WTC11 (cell line): Measurements from ENCODE around the gene RPL10A. TPM values are rescaled to one million over a fixed set of nuclear protein-coding genes. Genes with fewer than 3 reads are reported as not detected.

Experiments used
- ATAC-seq: fragments of 200-7000 bp; cut with Tn5 transposase; 2 replicates; pipeline ENCODE4 v1.10.0; 2021; ENCODE audit warnings: mild to moderate bottlenecking, moderate library complexity
- CTCF ChIA-PET: fragments of 300-600 bp; sonication (Branson Sonifier 250); formaldehyde crosslinking; loops from one replicate; lab custom pipeline; 2021; ENCODE audit warnings: antibody characterized with exemption; lab: Charles Lee
- POLR2A ChIA-PET: fragments of 350-600 bp; sonication (Branson Sonifier 250); formaldehyde crosslinking; loops from one replicate; lab custom pipeline; 2021; ENCODE audit warnings: antibody characterized with exemption; lab: Charles Lee
- DNase-seq: peaks from one replicate; pipeline ENCODE4 v3.0.0; 2021; ENCODE audit warnings: low spot score
- H3K27ac Mint-ChIP-seq: 2 replicates; pipeline ENCODE4 v1.8.0; 2021; ENCODE audit warnings: mixed read lengths
- H3K27me3 Mint-ChIP-seq: 2 replicates; pipeline ENCODE4 v1.8.0; 2021; ENCODE audit warnings: low read depth, mild to moderate bottlenecking, moderate library complexity, mixed read lengths
- H3K36me3 Mint-ChIP-seq: 2 replicates; pipeline ENCODE4 v1.8.0; 2021; ENCODE audit warnings: mixed read lengths
- H3K4me1 Mint-ChIP-seq: 2 replicates; pipeline ENCODE4 v1.8.0; 2022; ENCODE audit warnings: mixed read lengths
- H3K4me3 Mint-ChIP-seq: 2 replicates; pipeline ENCODE4 v1.8.0; 2021; ENCODE audit warnings: mild to moderate bottlenecking, moderate library complexity, mixed read lengths
- H3K9me3 Mint-ChIP-seq: 2 replicates; pipeline ENCODE4 v1.8.0; 2021; ENCODE audit warnings: mixed read lengths
- AFF4 ChIP-seq: sonication (generic); formaldehyde crosslinking; IDR thresholded peaks from 2 replicates; pipeline ENCODE4 v1.8.1; 2023; ENCODE audit warnings: mild to moderate bottlenecking, missing genetic modification reagents, borderline replicate concordance
- ESRRA ChIP-seq: sonication (generic); formaldehyde crosslinking; IDR thresholded peaks from 2 replicates; pipeline ENCODE4 v1.8.1; 2022; ENCODE audit warnings: mild to moderate bottlenecking, missing genetic modification reagents, borderline replicate concordance
- FOXJ3 ChIP-seq: sonication (generic); formaldehyde crosslinking; IDR thresholded peaks from 2 replicates; pipeline ENCODE4 v1.9.0; 2021; ENCODE audit warnings: missing genetic modification reagents, mild to moderate bottlenecking, borderline replicate concordance
- GTF2I ChIP-seq: fragments of 250-450 bp; sonication (Bioruptor Pico); conservative IDR thresholded peaks from 2 replicates; pipeline ENCODE4 v1.4.0; 2021; ENCODE audit warnings: mild to moderate bottlenecking
- NFATC4 ChIP-seq: fragments of 250-450 bp; sonication (Bioruptor Pico); IDR thresholded peaks from 2 replicates; pipeline ENCODE4 v1.9.0; 2021; ENCODE audit warnings: mild to moderate bottlenecking
- NFE2L1 ChIP-seq: sonication (generic); formaldehyde crosslinking; IDR thresholded peaks from 2 replicates; pipeline ENCODE4 v1.8.1; 2023; ENCODE audit warnings: missing genetic modification reagents
- NR2C2 ChIP-seq: sonication (generic); formaldehyde crosslinking; IDR thresholded peaks from 2 replicates; pipeline ENCODE4 v1.8.0; 2022; ENCODE audit warnings: mild to moderate bottlenecking, missing genetic modification reagents
- PREB ChIP-seq: sonication (generic); formaldehyde crosslinking; IDR thresholded peaks from 2 replicates; pipeline ENCODE4 v1.8.1; 2022; ENCODE audit warnings: mild to moderate bottlenecking, missing genetic modification reagents, moderate library complexity, borderline replicate concordance
- PRRX2 ChIP-seq: fragments of 250-450 bp; sonication (Bioruptor Pico); IDR thresholded peaks from 2 replicates; pipeline ENCODE4 v1.8.0; 2021; ENCODE audit warnings: mild to moderate bottlenecking
- RORB ChIP-seq: fragments of 250-450 bp; sonication (Bioruptor Pico); IDR thresholded peaks from 2 replicates; pipeline ENCODE4 v1.9.0; 2021; ENCODE audit warnings: mild to moderate bottlenecking
- SOX15 ChIP-seq: fragments of 250-450 bp; sonication (Bioruptor Pico); IDR thresholded peaks from 2 replicates; pipeline ENCODE4 v1.9.0; 2021; ENCODE audit warnings: mild to moderate bottlenecking
- ZNF121 ChIP-seq: sonication (generic); formaldehyde crosslinking; IDR thresholded peaks from 2 replicates; pipeline ENCODE4 v1.8.0; 2023; ENCODE audit warnings: missing genetic modification reagents
- ZNF219 ChIP-seq: sonication (generic); formaldehyde crosslinking; IDR thresholded peaks from 2 replicates; pipeline ENCODE4 v1.8.0; 2023; ENCODE audit warnings: missing genetic modification reagents, mild to moderate bottlenecking, borderline replicate concordance
- ZNF232 ChIP-seq: sonication (generic); formaldehyde crosslinking; IDR thresholded peaks from 2 replicates; pipeline ENCODE4 v1.8.0; 2022; ENCODE audit warnings: mild to moderate bottlenecking, missing genetic modification reagents
- ZNF263 ChIP-seq: sonication (generic); formaldehyde crosslinking; IDR thresholded peaks from 2 replicates; pipeline ENCODE4 v1.8.1; 2022; ENCODE audit warnings: low read depth, mild to moderate bottlenecking, moderate library complexity, missing genetic modification reagents
- ZNF317 ChIP-seq: sonication (generic); formaldehyde crosslinking; IDR thresholded peaks from 2 replicates; pipeline ENCODE4 v1.8.1; 2023; ENCODE audit warnings: low read depth, mild to moderate bottlenecking, moderate library complexity, missing genetic modification reagents, borderline replicate concordance
- ZNF532 ChIP-seq: fragments of 250-450 bp; sonication (Bioruptor Pico); IDR thresholded peaks from 2 replicates; pipeline ENCODE4 v1.9.0; 2021; ENCODE audit warnings: mild to moderate bottlenecking, borderline replicate concordance
- total RNA-seq: library from RNA; stranded (reverse); gene quantifications from 3 replicates; pipeline ENCODE4 v1.2.3, GENCODE V29; 2021
- TF ChIP-seq, protein P1 (sequence below): sonication (generic); formaldehyde crosslinking; IDR thresholded peaks from 2 replicates; pipeline ENCODE4 v1.8.0; 2023; ENCODE audit warnings: missing genetic modification reagents, mild to moderate bottlenecking, borderline replicate concordance
- TF ChIP-seq, protein P2 (sequence below): fragments of 250-450 bp; sonication (Bioruptor Pico); IDR thresholded peaks from 2 replicates; pipeline ENCODE4 v2.1.2; 2022; ENCODE audit warnings: mild to moderate bottlenecking, moderate library complexity
- TF ChIP-seq, protein P3 (sequence below): fragments of 250-450 bp; sonication (Bioruptor Pico); IDR thresholded peaks from 2 replicates; pipeline ENCODE4 v1.9.0; 2021; ENCODE audit warnings: moderate library complexity, mild to moderate bottlenecking, inconsistent platforms, borderline replicate concordance

The RPL10A gene
- total RNA-seq, 1 experiment from 2014 or later: 1,829 TPM

- Mint-ChIP-seq H3K9me3 (no peaks in the 10 kb centered on the region), H3K4me1 (peaks cover 80% of the 10 kb centered on the region), H3K4me3 (peak overlapping the region; percentile 72), H3K36me3 (no peaks in the 10 kb centered on the region), H3K27ac (peak overlapping the region; percentile 97), H3K27me3 (peaks cover 10% of the 10 kb centered on the region)
- DNase-seq (no peak), ATAC-seq (no peak)
- TF ChIP-seq NFATC4 (CRISPR knock-in tag) (no peak), NFE2L1 (CRISPR knock-in tag) (no peak), RORB (no peak), ZNF532 (CRISPR knock-in tag) (no peak), PREB (CRISPR knock-in tag) (no peak), PRRX2 (CRISPR knock-in tag) (no peak), ZNF219 (CRISPR knock-in tag) (no peak), AFF4 (CRISPR knock-in tag) (no peak), SOX15 (CRISPR knock-in tag) (no peak), ZNF232 (CRISPR knock-in tag) (no peak), ZNF317 (CRISPR knock-in tag) (no peak), GTF2I (no peak), ESRRA (CRISPR knock-in tag) (no peak), FOXJ3 (no peak), ZNF263 (CRISPR knock-in tag) (no peak), NR2C2 (CRISPR knock-in tag) (no peak), ZNF121 (CRISPR knock-in tag) (no peak)
- TF ChIP-seq, protein P1, sequence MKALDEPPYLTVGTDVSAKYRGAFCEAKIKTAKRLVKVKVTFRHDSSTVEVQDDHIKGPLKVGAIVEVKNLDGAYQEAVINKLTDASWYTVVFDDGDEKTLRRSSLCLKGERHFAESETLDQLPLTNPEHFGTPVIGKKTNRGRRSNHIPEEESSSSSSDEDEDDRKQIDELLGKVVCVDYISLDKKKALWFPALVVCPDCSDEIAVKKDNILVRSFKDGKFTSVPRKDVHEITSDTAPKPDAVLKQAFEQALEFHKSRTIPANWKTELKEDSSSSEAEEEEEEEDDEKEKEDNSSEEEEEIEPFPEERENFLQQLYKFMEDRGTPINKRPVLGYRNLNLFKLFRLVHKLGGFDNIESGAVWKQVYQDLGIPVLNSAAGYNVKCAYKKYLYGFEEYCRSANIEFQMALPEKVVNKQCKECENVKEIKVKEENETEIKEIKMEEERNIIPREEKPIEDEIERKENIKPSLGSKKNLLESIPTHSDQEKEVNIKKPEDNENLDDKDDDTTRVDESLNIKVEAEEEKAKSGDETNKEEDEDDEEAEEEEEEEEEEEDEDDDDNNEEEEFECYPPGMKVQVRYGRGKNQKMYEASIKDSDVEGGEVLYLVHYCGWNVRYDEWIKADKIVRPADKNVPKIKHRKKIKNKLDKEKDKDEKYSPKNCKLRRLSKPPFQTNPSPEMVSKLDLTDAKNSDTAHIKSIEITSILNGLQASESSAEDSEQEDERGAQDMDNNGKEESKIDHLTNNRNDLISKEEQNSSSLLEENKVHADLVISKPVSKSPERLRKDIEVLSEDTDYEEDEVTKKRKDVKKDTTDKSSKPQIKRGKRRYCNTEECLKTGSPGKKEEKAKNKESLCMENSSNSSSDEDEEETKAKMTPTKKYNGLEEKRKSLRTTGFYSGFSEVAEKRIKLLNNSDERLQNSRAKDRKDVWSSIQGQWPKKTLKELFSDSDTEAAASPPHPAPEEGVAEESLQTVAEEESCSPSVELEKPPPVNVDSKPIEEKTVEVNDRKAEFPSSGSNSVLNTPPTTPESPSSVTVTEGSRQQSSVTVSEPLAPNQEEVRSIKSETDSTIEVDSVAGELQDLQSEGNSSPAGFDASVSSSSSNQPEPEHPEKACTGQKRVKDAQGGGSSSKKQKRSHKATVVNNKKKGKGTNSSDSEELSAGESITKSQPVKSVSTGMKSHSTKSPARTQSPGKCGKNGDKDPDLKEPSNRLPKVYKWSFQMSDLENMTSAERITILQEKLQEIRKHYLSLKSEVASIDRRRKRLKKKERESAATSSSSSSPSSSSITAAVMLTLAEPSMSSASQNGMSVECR (CRISPR knock-in tag): no peak
- TF ChIP-seq, protein P2, sequence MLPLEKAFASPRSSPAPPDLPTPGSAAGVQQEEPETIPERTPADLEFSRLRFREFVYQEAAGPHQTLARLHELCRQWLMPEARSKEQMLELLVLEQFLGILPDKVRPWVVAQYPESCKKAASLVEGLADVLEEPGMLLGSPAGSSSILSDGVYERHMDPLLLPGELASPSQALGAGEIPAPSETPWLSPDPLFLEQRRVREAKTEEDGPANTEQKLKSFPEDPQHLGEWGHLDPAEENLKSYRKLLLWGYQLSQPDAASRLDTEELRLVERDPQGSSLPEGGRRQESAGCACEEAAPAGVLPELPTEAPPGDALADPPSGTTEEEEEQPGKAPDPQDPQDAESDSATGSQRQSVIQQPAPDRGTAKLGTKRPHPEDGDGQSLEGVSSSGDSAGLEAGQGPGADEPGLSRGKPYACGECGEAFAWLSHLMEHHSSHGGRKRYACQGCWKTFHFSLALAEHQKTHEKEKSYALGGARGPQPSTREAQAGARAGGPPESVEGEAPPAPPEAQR: no peak
- TF ChIP-seq, protein P3, sequence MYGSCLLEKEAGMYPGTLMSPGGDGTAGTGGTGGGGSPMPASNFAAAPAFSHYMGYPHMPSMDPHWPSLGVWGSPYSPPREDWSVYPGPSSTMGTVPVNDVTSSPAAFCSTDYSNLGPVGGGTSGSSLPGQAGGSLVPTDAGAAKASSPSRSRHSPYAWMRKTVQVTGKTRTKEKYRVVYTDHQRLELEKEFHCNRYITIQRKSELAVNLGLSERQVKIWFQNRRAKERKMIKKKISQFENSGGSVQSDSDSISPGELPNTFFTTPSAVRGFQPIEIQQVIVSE (CRISPR knock-in tag): no peak
- ChIA-PET POLR2A (interaction anchor here (1.7 to 4.2 kb wide), 2 partner anchors 19 to 23 kb away, joined by 8 to 35 read pairs; partner anchors contain the start of gene RPL10A), CTCF (interaction anchor here (1.0 to 1.8 kb wide), 4 partner anchors 31 to 245 kb away, joined by 3 to 8 read pairs (median 6); no protein-coding TSS in a partner anchor)
These were observed 22.8 kb downstream of the RPL10A start for GRCh38 chr6:35490821-35491557.
